Natural killer cell treated with Interleukin-12 subunit alpha and Interleukin-12 subunit beta and Interleukin-15 and Interleukin-18, amount 100 ng/mL, for 72 hours (primary cell): ENCODE measurements around the gene RTP1. TPM values are rescaled to one million over a fixed set of nuclear protein-coding genes. Genes with fewer than 3 reads are reported as not detected.
"Not testable (repeated sequence)": the region's sequence is repeated elsewhere in the genome, so short reads cannot be mapped to it uniquely, and the experiment has no call there.

Experiments
- ATAC-seq, 2 donors: fragments of 150-1000 bp; cut with Tn5 transposase in 1 of 2; sonication (Bioruptor Pico), chemical (Tn5 transposase) in 1 of 2; 2 replicates each; pipeline ENCODE4 v1.10.0; 2021
- DNase-seq: peaks from one replicate; pipeline ENCODE4 v3.0.0; 2022; ENCODE audit warnings: low spot score
- H3K27ac Mint-ChIP-seq, 2 donors: 1 replicate in 1 of 2; 2 replicates in 1 of 2; pipeline ENCODE4 v1.8.0; 2022; ENCODE audit warnings: mixed read lengths in 2 of 2, mild to moderate bottlenecking in 1 of 2, moderate library complexity in 1 of 2
- H3K27me3 Mint-ChIP-seq, 2 donors: 1 replicate in 1 of 2; 2 replicates in 1 of 2; pipeline ENCODE4 v1.8.0; 2022; ENCODE audit warnings: mixed read lengths in 2 of 2
- H3K36me3 Mint-ChIP-seq: one replicate; pipeline ENCODE4 v1.8.0; 2022; ENCODE audit warnings: mixed read lengths
- H3K4me1 Mint-ChIP-seq, 2 donors: 1 replicate in 1 of 2; 2 replicates in 1 of 2; pipeline ENCODE4 v1.8.0; 2022; ENCODE audit warnings: low read depth in 2 of 2, mixed read lengths in 2 of 2, mild to moderate bottlenecking in 1 of 2
- H3K4me3 Mint-ChIP-seq: one replicate; pipeline ENCODE4 v1.8.0; 2022; ENCODE audit warnings: mixed read lengths
- H3K9me3 Mint-ChIP-seq: 2 replicates; pipeline ENCODE4 v1.8.0; 2022; ENCODE audit warnings: mixed read lengths
- total RNA-seq, 2 donors: library from RNA; stranded (reverse); gene quantifications; one replicate each; pipeline ENCODE4 v1.2.3, GENCODE V29; 2022

The RTP1 gene
- total RNA-seq, 2 donors from 2014 or later, result not detected

- no peak overlapping the region for H3K4me3 Mint-ChIP-seq
- H3K4me1 Mint-ChIP-seq, result no peaks in the 10 kb centered on the region
- ATAC-seq (no peak), DNase-seq (no peak)
- peaks cover 4% of the 10 kb centered on the region for H3K9me3 Mint-ChIP-seq
- peaks cover 0 to 7% of the 10 kb centered on the region in 2 donors for H3K27me3 Mint-ChIP-seq
- H3K36me3 Mint-ChIP-seq, result no peaks in the 10 kb centered on the region
- no peak overlapping the region for H3K27ac Mint-ChIP-seq
Measured at GRCh38 chr3:187238239-187238638, 41.0 kb downstream of the RTP1 start.

- H3K9me3 Mint-ChIP-seq, ATAC-seq, H3K36me3 Mint-ChIP-seq, DNase-seq, H3K4me1 Mint-ChIP-seq, H3K4me3 Mint-ChIP-seq, H3K27ac Mint-ChIP-seq, H3K27me3 Mint-ChIP-seq: not testable (repeated sequence)
Measured at GRCh38 chr3:187238835-187239234, 41.5 kb downstream of the RTP1 start.

GRCh38 chr3:187242435-187242834 lies 45.1 kb downstream of the RTP1 start:
- no peak overlapping the region for H3K27ac Mint-ChIP-seq
- no peaks in the 10 kb centered on the region for H3K36me3 Mint-ChIP-seq
- ATAC-seq (peak in 1 of 2 donors; percentile 44), DNase-seq (no peak)
- no peaks in the 10 kb centered on the region for H3K4me1 Mint-ChIP-seq
- H3K4me3 Mint-ChIP-seq, result no peak overlapping the region
- H3K27me3 Mint-ChIP-seq, result peaks cover 16 to 18% of the 10 kb centered on the region in 2 donors
- peaks cover 4% of the 10 kb centered on the region for H3K9me3 Mint-ChIP-seq

GRCh38 chr3:187242900-187243299 lies 45.6 kb downstream of the RTP1 start:
- DNase-seq, result no peak
- Mint-ChIP-seq H3K27me3 (peaks cover 18 to 20% of the 10 kb centered on the region in 2 donors), H3K27ac (no peak overlapping the region), H3K4me1 (no peaks in the 10 kb centered on the region), H3K4me3 (no peak overlapping the region), H3K36me3 (no peaks in the 10 kb centered on the region), H3K9me3 (peaks cover 4% of the 10 kb centered on the region)
- peak in 1 of 2 donors; percentile 41 for ATAC-seq

- H3K9me3 Mint-ChIP-seq, result peaks cover 4% of the 10 kb centered on the region
- no peak overlapping the region for H3K4me3 Mint-ChIP-seq
- no peaks in the 10 kb centered on the region for H3K36me3 Mint-ChIP-seq
- H3K4me1 Mint-ChIP-seq, result no peaks in the 10 kb centered on the region
- no peak for ATAC-seq
- H3K27ac Mint-ChIP-seq, result no peak overlapping the region
- H3K27me3 Mint-ChIP-seq, result peaks cover 26 to 32% of the 10 kb centered on the region in 2 donors
- DNase-seq, result no peak
Measured at GRCh38 chr3:187243933-187244524, 46.7 kb downstream of the RTP1 start.

GRCh38 chr3:187247398-187247797 lies 50.1 kb downstream of the RTP1 start:
- H3K27me3 Mint-ChIP-seq, result peaks cover 25 to 39% of the 10 kb centered on the region in 2 donors
- H3K9me3 Mint-ChIP-seq, result no peaks in the 10 kb centered on the region
- ATAC-seq, result no peak
- H3K4me3 Mint-ChIP-seq, result no peak overlapping the region
- DNase-seq, result no peak
- no peaks in the 10 kb centered on the region for H3K4me1 Mint-ChIP-seq
- no peaks in the 10 kb centered on the region for H3K36me3 Mint-ChIP-seq
- H3K27ac Mint-ChIP-seq, result no peak overlapping the region

Other genes with a start within 250 kb of the RTP1 start
- 1 to 10 TPM; 6.3 to 9.2 TPM for gene RPL39L, start 58.0 kb upstream of the RTP1 start, total RNA-seq
- not detected for gene MASP1, start 94.3 kb downstream of the RTP1 start, total RNA-seq
- gene RTP4, start 170.9 kb downstream of the RTP1 start, total RNA-seq, result 1 to 10 TPM; 3.8 to 6.7 TPM